Subcutaneous abdominal adipose tissue (tissue), 5 donors: Measurements from ENCODE around the gene ZNF841.
"Not testable (repeated sequence)": the region's sequence is repeated elsewhere in the genome, so short reads cannot be mapped to it uniquely, and the experiment has no call there.

ENCODE experiments used
- H3K27ac ChIP-seq: one replicate; pipeline ENCODE4 v1.7.0; 2013; ENCODE audit warnings: low read depth, mild to moderate bottlenecking, inconsistent platforms, low read length, moderate library complexity
- H3K27me3 ChIP-seq, 5 donors: one replicate each; pipeline ENCODE4 v1.7.0; 2013; ENCODE audit warnings: low read length in 5 of 5, inconsistent platforms in 1 of 5; ENCODE audit not compliant: control insufficient read depth in 5 of 5, insufficient read depth in 4 of 5
- H3K36me3 ChIP-seq, 5 donors: one replicate each; pipeline ENCODE4 v1.7.0; 2013; ENCODE audit warnings: low read length in 5 of 5; ENCODE audit not compliant: control insufficient read depth in 5 of 5, insufficient read depth in 5 of 5
- H3K4me1 ChIP-seq, 5 donors: one replicate each; pipeline ENCODE4 v1.7.0; 2013; ENCODE audit warnings: low read length in 5 of 5, mild to moderate bottlenecking in 3 of 5, moderate library complexity in 1 of 5; ENCODE audit not compliant: control insufficient read depth in 5 of 5, insufficient read depth in 5 of 5
- H3K4me3 ChIP-seq, 5 donors: one replicate each; pipeline ENCODE4 v1.7.0; 2013; ENCODE audit warnings: low read length in 5 of 5, low read depth in 1 of 5
- H3K9ac ChIP-seq, 5 donors: one replicate each; pipeline ENCODE4 v1.7.0; 2013; ENCODE audit warnings: low read length in 5 of 5, mild to moderate bottlenecking in 4 of 5, moderate library complexity in 3 of 5
- H3K9me3 ChIP-seq, 5 donors: one replicate each; pipeline ENCODE4 v1.7.0; 2013; ENCODE audit warnings: low read length in 5 of 5; ENCODE audit not compliant: control insufficient read depth in 5 of 5
- donor health status: healthy.
- donor health status: healthy.
- donor health status: healthy.
- donor health status: healthy.
- donor health status: healthy.

The ZNF841 gene

GRCh38 chr19:52115526-52116053 is 20.0 kb upstream of the ZNF841 start:
- Histone ChIP-seq H3K27me3 (no peaks in the 10 kb centered on the region), H3K36me3 (peaks cover 44 to 57% (median 52%) of the 10 kb centered on the region in 5 donors), H3K9me3 (peaks cover 83 to 100% (median 98%) of the 10 kb centered on the region in 5 donors), H3K4me1 (no peaks in the 10 kb centered on the region), H3K4me3 (peak overlapping the region; percentile 45 to 66 (median 48)), H3K27ac (no peak overlapping the region), H3K9ac (no peak overlapping the region)

- Histone ChIP-seq H3K36me3 (peaks cover 36 to 48% (median 43%) of the 10 kb centered on the region in 5 donors), H3K9me3 (peaks cover 79 to 99% (median 97%) of the 10 kb centered on the region in 5 donors), H3K27me3 (no peaks in the 10 kb centered on the region), H3K4me3 (peak overlapping the region; percentile 45 to 66 (median 48)), H3K27ac (no peak overlapping the region), H3K4me1 (no peaks in the 10 kb centered on the region), H3K9ac (no peak overlapping the region)
Observed at GRCh38 chr19:52114691-52115090, 19.1 kb upstream of the ZNF841 start.

GRCh38 chr19:52112624-52113023 is 17.1 kb upstream of the ZNF841 start:
- Histone ChIP-seq H3K27me3 (no peaks in the 10 kb centered on the region), H3K27ac (no peak overlapping the region), H3K9me3 (peaks cover 68 to 99% (median 97%) of the 10 kb centered on the region in 5 donors), H3K4me1 (no peaks in the 10 kb centered on the region), H3K9ac (no peak overlapping the region), H3K4me3 (peak overlapping the region in 1 of 5 donors; percentile 54), H3K36me3 (peaks cover 20 to 35% (median 23%) of the 10 kb centered on the region in 5 donors)

GRCh38 chr19:52110780-52111179 is 15.2 kb upstream of the ZNF841 start:
- Histone ChIP-seq H3K9ac (no peak overlapping the region), H3K9me3 (peaks cover 54 to 87% (median 87%) of the 10 kb centered on the region in 5 donors), H3K27me3 (no peaks in the 10 kb centered on the region), H3K36me3 (peaks cover 6 to 16% (median 7%) of the 10 kb centered on the region in 5 donors), H3K4me1 (no peaks in the 10 kb centered on the region), H3K27ac (no peak overlapping the region), H3K4me3 (peak overlapping the region in 4 of 5 donors; percentile 29 to 48 (median 33))

GRCh38 chr19:52102782-52103181 is 7.2 kb upstream of the ZNF841 start:
- no peaks in the 10 kb centered on the region for H3K4me1 ChIP-seq
- no peak overlapping the region for H3K4me3 ChIP-seq
- H3K9me3 ChIP-seq = peaks cover 3 to 37% (median 34%) of the 10 kb centered on the region in 5 donors
- no peak overlapping the region for H3K9ac ChIP-seq
- H3K27me3 ChIP-seq = no peaks in the 10 kb centered on the region
- no peaks in the 10 kb centered on the region for H3K36me3 ChIP-seq
- no peak overlapping the region for H3K27ac ChIP-seq

- H3K9ac ChIP-seq = no peak overlapping the region
- no peaks in the 10 kb centered on the region for H3K4me1 ChIP-seq
- H3K4me3 ChIP-seq = no peak overlapping the region
- no peaks in the 10 kb centered on the region for H3K36me3 ChIP-seq
- no peak overlapping the region for H3K27ac ChIP-seq
- peaks cover 3 to 38% (median 33%) of the 10 kb centered on the region in 5 donors for H3K9me3 ChIP-seq
- no peaks in the 10 kb centered on the region for H3K27me3 ChIP-seq
Observed at GRCh38 chr19:52101866-52102562, 6.4 kb upstream of the ZNF841 start.

- Histone ChIP-seq H3K9me3 (peaks cover 3 to 35% (median 31%) of the 10 kb centered on the region in 5 donors), H3K27ac (no peak overlapping the region), H3K36me3 (no peaks in the 10 kb centered on the region), H3K9ac (no peak overlapping the region), H3K27me3 (no peaks in the 10 kb centered on the region), H3K4me3 (peak overlapping the region in 1 of 5 donors; percentile 9), H3K4me1 (peaks cover 2 to 11% (median 8%) of the 10 kb centered on the region in 5 donors)
Observed at GRCh38 chr19:52099497-52100138, 4.1 kb upstream of the ZNF841 start.

GRCh38 chr19:52096416-52096815 is 851 bp upstream of the ZNF841 start:
- peaks cover 3 to 27% (median 18%) of the 10 kb centered on the region in 5 donors for H3K9me3 ChIP-seq
- peaks cover 5 to 14% (median 8%) of the 10 kb centered on the region in 5 donors for H3K36me3 ChIP-seq
- peaks cover 5 to 22% (median 18%) of the 10 kb centered on the region in 5 donors for H3K4me1 ChIP-seq
- H3K9ac ChIP-seq, H3K27ac ChIP-seq, H3K27me3 ChIP-seq: not testable (repeated sequence)
- peak overlapping the region in 3 of 5 donors; percentile 16 to 100 (median 47) for H3K4me3 ChIP-seq

- Histone ChIP-seq H3K4me1 (peaks cover 5 to 22% (median 18%) of the 10 kb centered on the region in 5 donors), H3K27ac (peak overlapping the region; percentile 57), H3K4me3 (peak overlapping the region; percentile 95 to 100 (median 100)), H3K9ac (peak overlapping the region; percentile 89 to 97 (median 93)), H3K9me3 (peaks cover 0 to 30% (median 15%) of the 10 kb centered on the region in 5 donors), H3K36me3 (peaks cover 8 to 23% (median 12%) of the 10 kb centered on the region in 5 donors), H3K27me3 (no peaks in the 10 kb centered on the region)
Observed at GRCh38 chr19:52094526-52095130, 937 bp downstream of the ZNF841 start.
